SK-N-SH (cell line): ENCODE data around the gene ANKS1B. TPM values are rescaled to one million over a fixed set of nuclear protein-coding genes. Genes with fewer than 3 reads are reported as not detected.

Experiments used
- CTCF ChIA-PET: fragments of 300-600, 350-600 bp; formaldehyde crosslinking; extraction: SDS; loops from one replicate; lab custom pipeline; 2021; lab: Yijun Ruan, JAX
- POLR2A ChIA-PET: fragments of 350-600 bp; sonication (Branson Sonifier 250); formaldehyde crosslinking; extraction: SDS; loops from one replicate; lab custom pipeline; 2020; ENCODE audit warnings: antibody characterized with exemption, inconsistent platforms; lab: Yijun Ruan, JAX
- DNase-seq: peaks from one replicate; pipeline ENCODE4 v3.0.0; 2012
- H2AFZ ChIP-seq: fragments of 200-600 bp; sonication (generic); 2 replicates; pipeline ENCODE4 v1.8.1; 2016; ENCODE audit warnings: antibody characterized with exemption, mild to moderate bottlenecking, low read depth
- H3F3A ChIP-seq: fragments of 200-600 bp; sonication (generic); replicated peaks from 2 replicates; pipeline ENCODE3; 2016; ENCODE audit warnings: antibody characterized with exemption, mild to moderate bottlenecking; ENCODE audit not compliant: insufficient read depth
- H3K27ac ChIP-seq, 2 experiments: fragments of 200-500 bp in 1 of 2; fragments of 200-600 bp in 1 of 2; sonication (Bioruptor generic) in 1 of 2; sonication (generic), shearing (Covaris generic) in 1 of 2; 2 replicates each; pipeline versions ENCODE4 v1.5.1 to v1.6.1; 2014 to 2016; ENCODE audit warnings: low read depth in 2 of 2, inconsistent platforms in 1 of 2, low read length in 1 of 2, mild to moderate bottlenecking in 1 of 2, mixed read lengths in 1 of 2
- H3K27me3 ChIP-seq: fragments of 200-600 bp; sonication (generic), shearing (Covaris generic); 2 replicates; pipeline ENCODE4 v1.6.1; 2016; ENCODE audit warnings: mixed run types; ENCODE audit not compliant: insufficient read depth
- H3K36me3 ChIP-seq, 2 experiments: fragments of 200-500 bp in 1 of 2; fragments of 200-600 bp in 1 of 2; sonication (Bioruptor generic) in 1 of 2; sonication (generic) in 1 of 2; replicated peaks in 1 of 2; 2 replicates each; pipeline versions ENCODE3 to v1.5.1; 2014 to 2016; ENCODE audit warnings: low read length in 1 of 2, mild to moderate bottlenecking in 1 of 2; ENCODE audit not compliant: insufficient read depth in 2 of 2, control insufficient read depth in 1 of 2
- H3K4me1 ChIP-seq, 2 experiments: fragments of 200-500 bp in 1 of 2; fragments of 200-600 bp in 1 of 2; sonication (Bioruptor generic) in 1 of 2; sonication (generic), shearing (Covaris generic) in 1 of 2; 2 replicates each; pipeline versions ENCODE4 v1.5.1 to v1.6.1; 2014 to 2016; ENCODE audit warnings: low read depth in 1 of 2, low read length in 1 of 2, mixed run types in 1 of 2; ENCODE audit not compliant: insufficient read depth in 2 of 2, control insufficient read depth in 1 of 2
- H3K4me2 ChIP-seq: fragments of 200-600 bp; sonication (generic), shearing (Covaris generic); 2 replicates; pipeline ENCODE4 v1.6.1; 2017; ENCODE audit warnings: mixed run types
- H3K4me3 ChIP-seq, 2 experiments: fragments of 200-500 bp in 1 of 2; fragments of 200-600 bp in 1 of 2; sonication (Bioruptor generic) in 1 of 2; sonication (generic), shearing (Covaris generic) in 1 of 2; 2 replicates each; pipeline versions ENCODE4 v1.5.1 to v1.8.1; 2014 to 2016; ENCODE audit warnings: low read depth in 2 of 2, inconsistent platforms in 1 of 2, low read length in 1 of 2, mild to moderate bottlenecking in 1 of 2, mixed read lengths in 1 of 2, moderate library complexity in 1 of 2
- H3K79me2 ChIP-seq: fragments of 200-600 bp; sonication (generic); 2 replicates; pipeline ENCODE4 v1.8.1; 2017; ENCODE audit warnings: mild to moderate bottlenecking; ENCODE audit not compliant: insufficient read depth
- H3K9ac ChIP-seq: fragments of 200-600 bp; sonication (generic); 2 replicates; pipeline ENCODE4 v1.6.1; 2017; ENCODE audit warnings: mixed run types
- H3K9me2 ChIP-seq: fragments of 200-600 bp; sonication (generic); 2 replicates; pipeline ENCODE4 v1.6.1; 2017; ENCODE audit warnings: mixed run types
- H3K9me3 ChIP-seq: fragments of 200-600 bp; sonication (generic); 2 replicates; pipeline ENCODE4 v1.6.1; 2017; ENCODE audit warnings: mixed run types, mild to moderate bottlenecking, moderate library complexity
- H4K20me1 ChIP-seq: fragments of 200-600 bp; sonication (generic); 2 replicates; pipeline ENCODE4 v1.6.1; 2017; ENCODE audit warnings: mild to moderate bottlenecking, mixed run types; ENCODE audit not compliant: insufficient read depth
- CHD2 ChIP-seq: fragments of 150-350 bp; IDR thresholded peaks from 2 replicates; pipeline ENCODE4 v1.6.1; 2018; ENCODE audit warnings: low read length; ENCODE audit not compliant: partially characterized antibody
- EZH2phosphoT487 ChIP-seq: fragments of 200-600 bp; sonication (generic); IDR thresholded peaks from 2 replicates; pipeline ENCODE4 v1.6.1; 2017; ENCODE audit warnings: low read depth, mixed run types, mild to moderate bottlenecking, antibody characterized with exemption, moderate library complexity, borderline replicate concordance
- FOSL2 ChIP-seq: IDR thresholded peaks from 2 replicates; pipeline ENCODE4 v1.4.0; 2012; ENCODE audit warnings: low read depth, mild to moderate bottlenecking, moderate library complexity, borderline replicate concordance
- FOXM1 ChIP-seq: IDR thresholded peaks from 2 replicates; pipeline ENCODE4 v1.4.0; 2012; ENCODE audit warnings: low read depth, mild to moderate bottlenecking
- GABPA ChIP-seq: IDR thresholded peaks from 2 replicates; pipeline ENCODE4 v1.4.0; 2012; ENCODE audit warnings: low read depth, mild to moderate bottlenecking
- GATA2 ChIP-seq: sonication (generic); formaldehyde crosslinking; IDR thresholded peaks from 2 replicates; pipeline ENCODE4 v1.5.0; 2020; ENCODE audit warnings: mild to moderate bottlenecking, missing genetic modification reagents
- JUND ChIP-seq: IDR thresholded peaks from 2 replicates; pipeline ENCODE4 v1.4.0; 2012
- NFIC ChIP-seq: IDR thresholded peaks from 2 replicates; pipeline ENCODE4 v1.4.0; 2012; ENCODE audit warnings: borderline replicate concordance
- NRF1 ChIP-seq: IDR thresholded peaks from 2 replicates; pipeline ENCODE4 v1.6.1; 2012; ENCODE audit warnings: low read depth, mild to moderate bottlenecking, low read length
- POLR2AphosphoS5 ChIP-seq: IDR thresholded peaks from 2 replicates; pipeline ENCODE4 v1.6.1; 2012; ENCODE audit warnings: low read depth, low read length
- RCOR1 ChIP-seq: fragments of 150-350 bp; IDR thresholded peaks from 2 replicates; pipeline ENCODE4 v1.6.1; 2017; ENCODE audit warnings: antibody characterized with exemption, low read length
- RXRA ChIP-seq: IDR thresholded peaks from 2 replicates; pipeline ENCODE4 v1.4.0; 2012; ENCODE audit warnings: low read depth, mild to moderate bottlenecking, borderline replicate concordance
- TCF12 ChIP-seq: IDR thresholded peaks from 2 replicates; pipeline ENCODE4 v1.4.0; 2012
- YY1 ChIP-seq: IDR thresholded peaks from 2 replicates; pipeline ENCODE4 v1.4.0; 2012; ENCODE audit warnings: low read depth, mild to moderate bottlenecking
- WGBS: methylation state at CpG from one replicate; pipeline ENCODE4 v1.1.6; 2017; ENCODE audit warnings: low lambda C conversion rate; 5-methylcytosine and 5-hydroxymethylcytosine counted together
- polyA plus RNA-seq, 3 experiments: library from polyadenylated mRNA; depleted of rRNA; stranded (reverse); fragments of >200 nt; gene quantifications; 2 replicates each; pipeline ENCODE4 v1.2.3, GENCODE V29; 2012
- TF ChIP-seq, protein P1 (sequence below): IDR thresholded peaks from 2 replicates; pipeline ENCODE4 v1.6.1; 2012; ENCODE audit warnings: mild to moderate bottlenecking, low read depth, low read length, moderate library complexity
- TF ChIP-seq, protein P2 (sequence below): IDR thresholded peaks from 2 replicates; pipeline ENCODE4; 2012
- TF ChIP-seq, protein P3 (sequence below): fragments of 200-600 bp; sonication (generic); IDR thresholded peaks from 2 replicates; pipeline ENCODE4 v1.6.1; 2017; ENCODE audit warnings: antibody characterized with exemption, mild to moderate bottlenecking, moderate library complexity
- TF ChIP-seq, protein P4 (sequence below): fragments of 150-350 bp; IDR thresholded peaks from 2 replicates; pipeline ENCODE4 v1.6.1; 2016; ENCODE audit warnings: mild to moderate bottlenecking, low read depth, low read length
- TF ChIP-seq, protein P5 (sequence below): IDR thresholded peaks from 2 replicates; pipeline ENCODE4 v1.4.0; 2012; ENCODE audit warnings: low read depth, borderline replicate concordance

Gene ANKS1B
- polyA plus RNA-seq, 1 of the 3 experiments (the other 2 are of a cell fraction): 1.8 TPM

DNA sequence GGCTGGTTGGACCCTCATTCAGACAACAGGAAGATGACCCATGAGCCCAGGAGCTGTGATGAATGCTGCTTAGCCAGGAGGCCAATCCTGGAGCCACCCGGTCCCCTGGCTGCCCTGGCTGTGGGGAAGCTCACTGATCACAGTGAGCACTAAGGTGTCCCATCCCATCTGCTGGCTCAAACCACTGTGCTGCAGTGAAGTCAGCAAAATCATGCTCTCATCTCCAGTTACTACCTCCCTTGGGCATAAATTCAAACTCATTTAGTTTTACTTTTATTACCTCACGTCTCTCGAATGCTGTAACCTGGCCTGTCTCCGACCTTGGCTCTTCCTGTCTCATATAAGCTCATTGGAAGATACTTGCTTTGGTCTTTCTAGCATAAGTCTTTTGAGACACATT is 1227.3 kb downstream of the ANKS1B start:
- no peak overlapping the region for H3K27ac ChIP-seq
- no peak for DNase-seq
- H3K9me2 ChIP-seq: no peaks in the 10 kb centered on the region
- no peaks in the 10 kb centered on the region for H3K36me3 ChIP-seq
- TF ChIP-seq RXRA (no peak), YY1 (no peak), POLR2AphosphoS5 (no peak), JUND (no peak), TCF12 (no peak), EZH2phosphoT487 (no peak), FOXM1 (no peak), GABPA (no peak), GATA2 (CRISPR knock-in tag) (no peak), NFIC (no peak), FOSL2 (no peak), NRF1 (no peak), CHD2 (no peak), RCOR1 (no peak)
- TF ChIP-seq, protein P1, sequence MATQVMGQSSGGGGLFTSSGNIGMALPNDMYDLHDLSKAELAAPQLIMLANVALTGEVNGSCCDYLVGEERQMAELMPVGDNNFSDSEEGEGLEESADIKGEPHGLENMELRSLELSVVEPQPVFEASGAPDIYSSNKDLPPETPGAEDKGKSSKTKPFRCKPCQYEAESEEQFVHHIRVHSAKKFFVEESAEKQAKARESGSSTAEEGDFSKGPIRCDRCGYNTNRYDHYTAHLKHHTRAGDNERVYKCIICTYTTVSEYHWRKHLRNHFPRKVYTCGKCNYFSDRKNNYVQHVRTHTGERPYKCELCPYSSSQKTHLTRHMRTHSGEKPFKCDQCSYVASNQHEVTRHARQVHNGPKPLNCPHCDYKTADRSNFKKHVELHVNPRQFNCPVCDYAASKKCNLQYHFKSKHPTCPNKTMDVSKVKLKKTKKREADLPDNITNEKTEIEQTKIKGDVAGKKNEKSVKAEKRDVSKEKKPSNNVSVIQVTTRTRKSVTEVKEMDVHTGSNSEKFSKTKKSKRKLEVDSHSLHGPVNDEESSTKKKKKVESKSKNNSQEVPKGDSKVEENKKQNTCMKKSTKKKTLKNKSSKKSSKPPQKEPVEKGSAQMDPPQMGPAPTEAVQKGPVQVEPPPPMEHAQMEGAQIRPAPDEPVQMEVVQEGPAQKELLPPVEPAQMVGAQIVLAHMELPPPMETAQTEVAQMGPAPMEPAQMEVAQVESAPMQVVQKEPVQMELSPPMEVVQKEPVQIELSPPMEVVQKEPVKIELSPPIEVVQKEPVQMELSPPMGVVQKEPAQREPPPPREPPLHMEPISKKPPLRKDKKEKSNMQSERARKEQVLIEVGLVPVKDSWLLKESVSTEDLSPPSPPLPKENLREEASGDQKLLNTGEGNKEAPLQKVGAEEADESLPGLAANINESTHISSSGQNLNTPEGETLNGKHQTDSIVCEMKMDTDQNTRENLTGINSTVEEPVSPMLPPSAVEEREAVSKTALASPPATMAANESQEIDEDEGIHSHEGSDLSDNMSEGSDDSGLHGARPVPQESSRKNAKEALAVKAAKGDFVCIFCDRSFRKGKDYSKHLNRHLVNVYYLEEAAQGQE: no peak
- TF ChIP-seq, protein P2, sequence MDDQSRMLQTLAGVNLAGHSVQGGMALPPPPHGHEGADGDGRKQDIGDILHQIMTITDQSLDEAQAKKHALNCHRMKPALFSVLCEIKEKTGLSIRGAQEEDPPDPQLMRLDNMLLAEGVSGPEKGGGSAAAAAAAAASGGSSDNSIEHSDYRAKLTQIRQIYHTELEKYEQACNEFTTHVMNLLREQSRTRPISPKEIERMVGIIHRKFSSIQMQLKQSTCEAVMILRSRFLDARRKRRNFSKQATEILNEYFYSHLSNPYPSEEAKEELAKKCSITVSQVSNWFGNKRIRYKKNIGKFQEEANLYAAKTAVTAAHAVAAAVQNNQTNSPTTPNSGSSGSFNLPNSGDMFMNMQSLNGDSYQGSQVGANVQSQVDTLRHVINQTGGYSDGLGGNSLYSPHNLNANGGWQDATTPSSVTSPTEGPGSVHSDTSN: no peak
- TF ChIP-seq, protein P3, sequence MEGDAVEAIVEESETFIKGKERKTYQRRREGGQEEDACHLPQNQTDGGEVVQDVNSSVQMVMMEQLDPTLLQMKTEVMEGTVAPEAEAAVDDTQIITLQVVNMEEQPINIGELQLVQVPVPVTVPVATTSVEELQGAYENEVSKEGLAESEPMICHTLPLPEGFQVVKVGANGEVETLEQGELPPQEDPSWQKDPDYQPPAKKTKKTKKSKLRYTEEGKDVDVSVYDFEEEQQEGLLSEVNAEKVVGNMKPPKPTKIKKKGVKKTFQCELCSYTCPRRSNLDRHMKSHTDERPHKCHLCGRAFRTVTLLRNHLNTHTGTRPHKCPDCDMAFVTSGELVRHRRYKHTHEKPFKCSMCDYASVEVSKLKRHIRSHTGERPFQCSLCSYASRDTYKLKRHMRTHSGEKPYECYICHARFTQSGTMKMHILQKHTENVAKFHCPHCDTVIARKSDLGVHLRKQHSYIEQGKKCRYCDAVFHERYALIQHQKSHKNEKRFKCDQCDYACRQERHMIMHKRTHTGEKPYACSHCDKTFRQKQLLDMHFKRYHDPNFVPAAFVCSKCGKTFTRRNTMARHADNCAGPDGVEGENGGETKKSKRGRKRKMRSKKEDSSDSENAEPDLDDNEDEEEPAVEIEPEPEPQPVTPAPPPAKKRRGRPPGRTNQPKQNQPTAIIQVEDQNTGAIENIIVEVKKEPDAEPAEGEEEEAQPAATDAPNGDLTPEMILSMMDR: no peak
- TF ChIP-seq, protein P4, sequence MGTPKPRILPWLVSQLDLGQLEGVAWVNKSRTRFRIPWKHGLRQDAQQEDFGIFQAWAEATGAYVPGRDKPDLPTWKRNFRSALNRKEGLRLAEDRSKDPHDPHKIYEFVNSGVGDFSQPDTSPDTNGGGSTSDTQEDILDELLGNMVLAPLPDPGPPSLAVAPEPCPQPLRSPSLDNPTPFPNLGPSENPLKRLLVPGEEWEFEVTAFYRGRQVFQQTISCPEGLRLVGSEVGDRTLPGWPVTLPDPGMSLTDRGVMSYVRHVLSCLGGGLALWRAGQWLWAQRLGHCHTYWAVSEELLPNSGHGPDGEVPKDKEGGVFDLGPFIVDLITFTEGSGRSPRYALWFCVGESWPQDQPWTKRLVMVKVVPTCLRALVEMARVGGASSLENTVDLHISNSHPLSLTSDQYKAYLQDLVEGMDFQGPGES: no peak
- TF ChIP-seq, protein P5, sequence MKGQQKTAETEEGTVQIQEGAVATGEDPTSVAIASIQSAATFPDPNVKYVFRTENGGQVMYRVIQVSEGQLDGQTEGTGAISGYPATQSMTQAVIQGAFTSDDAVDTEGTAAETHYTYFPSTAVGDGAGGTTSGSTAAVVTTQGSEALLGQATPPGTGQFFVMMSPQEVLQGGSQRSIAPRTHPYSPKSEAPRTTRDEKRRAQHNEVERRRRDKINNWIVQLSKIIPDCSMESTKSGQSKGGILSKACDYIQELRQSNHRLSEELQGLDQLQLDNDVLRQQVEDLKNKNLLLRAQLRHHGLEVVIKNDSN: no peak
- H3F3A ChIP-seq: no peaks in the 10 kb centered on the region
- ChIA-PET POLR2A (no interaction called here), CTCF (no interaction called here)
- no peak overlapping the region for H3K4me3 ChIP-seq
- 87% methylated on average over 3 of the region's 4 CpGs for WGBS
- peaks cover 0 to 14% of the 10 kb centered on the region in 2 experiments; a peak in 1 of 4 replicates for H3K4me1 ChIP-seq
- no peaks in the 10 kb centered on the region for H3K27me3 ChIP-seq
- H3K4me2 ChIP-seq: no peak overlapping the region
- H3K9ac ChIP-seq: no peak overlapping the region
- H3K79me2 ChIP-seq: no peaks in the 10 kb centered on the region
- H3K9me3 ChIP-seq: no peaks in the 10 kb centered on the region
- H2AFZ ChIP-seq: no peak overlapping the region
- H4K20me1 ChIP-seq: no peaks in the 10 kb centered on the region
